Epidermal melanocyte (primary cell): Measurements from ENCODE around the gene DBNDD2.

Experiments used
- DNase-seq: peaks from one replicate; pipeline ENCODE4 v3.0.0; 2011; ENCODE audit warnings: low spot score; ENCODE audit not compliant: insufficient read length

Gene DBNDD2

DNA sequence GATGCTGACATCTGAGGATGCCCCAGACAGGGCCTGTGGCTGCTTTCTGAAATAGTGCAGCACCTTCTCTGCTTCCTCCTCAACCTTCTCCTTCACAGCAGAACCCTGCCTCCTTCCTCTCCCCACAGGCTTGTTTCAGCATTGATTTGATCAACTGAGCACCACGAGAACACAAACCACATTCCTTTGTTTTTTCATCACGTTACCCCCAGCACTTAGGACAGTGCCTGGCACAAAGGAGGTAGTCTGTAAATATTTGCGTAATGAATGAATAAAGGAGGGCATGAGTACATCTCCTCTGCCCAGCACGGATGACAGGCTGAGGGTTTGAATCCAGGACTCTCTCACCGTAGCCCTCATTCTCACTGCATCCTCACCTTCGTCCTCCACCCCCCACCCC is 40.2 kb downstream of the DBNDD2 start:
- no peak for DNase-seq

DNA sequence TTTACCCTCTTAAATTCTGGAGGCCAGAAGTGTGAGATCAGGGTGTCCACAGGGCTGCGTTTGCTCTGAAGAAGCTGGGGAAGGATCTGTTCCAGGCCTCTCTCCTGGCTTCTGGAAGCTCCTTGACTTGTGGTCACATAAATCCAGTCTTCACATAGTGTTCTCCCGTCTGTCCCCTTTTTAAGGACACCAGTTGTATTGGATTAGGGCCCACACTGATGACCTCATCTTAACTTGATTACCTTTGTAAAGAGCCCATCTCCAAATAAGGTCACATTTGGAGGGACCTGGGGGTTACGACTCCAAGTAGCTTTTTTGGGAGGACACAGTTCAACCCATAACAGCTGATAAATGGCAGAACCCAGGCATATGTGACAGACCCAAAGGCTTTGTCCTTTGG is 41.4 kb downstream of the DBNDD2 start:
- no peak for DNase-seq

DNA sequence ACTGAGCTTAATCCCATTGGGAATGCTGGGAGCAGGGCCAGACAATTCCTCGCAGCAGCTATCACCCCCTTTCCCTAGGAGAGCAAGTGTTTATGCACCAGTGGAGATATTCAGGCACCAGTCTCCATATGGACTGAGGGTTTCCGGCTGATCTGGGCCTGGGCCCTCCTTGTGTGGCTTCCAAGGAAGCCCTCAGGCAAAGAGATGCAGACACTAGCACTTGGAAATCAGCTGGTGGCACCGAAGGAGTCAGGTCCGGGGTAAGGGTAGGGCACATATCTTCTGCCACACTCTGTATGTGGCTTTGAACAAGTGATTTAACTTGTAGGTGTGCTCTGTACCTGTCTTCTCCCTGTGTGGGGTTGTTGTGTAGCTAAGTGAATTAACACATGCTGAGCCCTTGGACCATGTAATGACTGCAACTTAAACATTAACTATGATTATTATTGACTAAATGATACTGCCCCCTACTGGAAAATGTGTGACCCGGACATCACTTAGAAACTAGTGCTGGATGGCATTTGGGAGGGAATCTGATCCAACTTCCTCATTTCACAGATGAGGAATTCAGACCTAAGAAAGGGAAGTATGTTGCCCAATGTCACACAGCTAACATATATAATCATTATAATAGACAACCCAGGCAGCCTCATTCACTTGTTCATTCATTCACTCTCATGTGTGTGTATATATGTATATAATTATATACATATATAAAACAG is 42.2 kb downstream of the DBNDD2 start:
- no peak for DNase-seq

DNA sequence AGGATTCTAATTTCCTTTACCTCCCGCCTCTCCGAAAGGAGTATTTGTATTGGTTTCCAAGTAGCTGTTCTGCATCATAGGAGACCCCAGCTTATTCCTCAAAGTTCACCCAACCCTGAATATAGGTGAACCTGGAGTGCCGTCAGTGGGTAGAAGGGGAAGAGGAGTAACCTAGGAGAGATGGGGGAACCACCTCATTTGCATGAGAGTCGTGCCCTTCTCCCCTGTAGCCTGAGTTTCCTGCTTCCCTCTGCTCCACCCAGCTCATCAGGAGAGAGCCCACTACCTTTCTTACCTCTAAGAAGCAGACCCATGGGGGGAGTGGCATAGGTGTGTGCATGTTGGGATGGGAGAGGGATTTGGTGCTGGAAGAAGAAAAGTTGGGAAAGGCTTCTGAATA is 44.1 kb downstream of the DBNDD2 start:
- DNase-seq: no peak

DNA sequence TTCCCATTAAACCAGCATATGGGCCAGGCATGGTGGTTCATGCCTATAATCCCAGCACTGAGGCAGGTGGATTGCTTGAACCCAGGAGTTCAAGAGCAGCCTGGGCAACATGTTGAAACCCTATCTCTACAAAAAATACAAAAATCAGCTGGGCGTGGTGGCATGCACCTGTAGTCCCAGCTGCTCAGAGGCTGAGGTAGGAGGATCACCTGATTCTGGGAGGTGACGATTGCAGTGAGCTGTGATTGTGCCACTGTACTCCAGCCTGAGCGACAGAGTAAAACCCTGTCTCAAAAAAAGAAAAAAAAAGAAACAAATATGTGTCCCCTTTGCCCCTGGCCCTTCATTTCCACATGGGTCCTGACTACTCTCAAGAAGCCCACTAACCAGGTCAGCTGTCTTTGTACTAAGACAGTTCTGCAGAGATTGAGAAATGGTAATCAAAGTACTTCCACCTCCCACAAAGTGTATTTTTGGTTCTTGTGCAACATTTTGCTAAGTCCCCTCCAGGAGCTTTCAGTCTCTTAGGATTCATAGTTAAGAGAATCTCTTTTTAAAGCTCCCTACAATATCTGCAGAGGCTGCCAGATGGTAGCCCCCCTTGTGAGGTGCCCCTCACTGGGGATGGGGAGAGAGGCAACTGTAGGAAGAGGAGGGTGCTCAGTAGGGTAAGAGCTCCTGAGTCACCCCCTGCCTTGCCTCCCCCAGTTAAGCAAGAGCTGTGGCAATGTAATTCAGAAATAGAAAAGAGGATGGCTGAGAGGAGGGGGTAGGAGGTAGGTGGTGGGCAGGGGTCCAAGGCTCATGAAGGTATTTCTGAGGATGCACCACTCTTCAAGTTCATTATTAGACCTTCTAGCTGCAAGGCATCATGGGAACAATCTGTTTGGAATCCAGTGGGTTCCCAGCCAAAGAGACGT is 44.9 kb downstream of the DBNDD2 start:
- DNase-seq: no peak

DNA sequence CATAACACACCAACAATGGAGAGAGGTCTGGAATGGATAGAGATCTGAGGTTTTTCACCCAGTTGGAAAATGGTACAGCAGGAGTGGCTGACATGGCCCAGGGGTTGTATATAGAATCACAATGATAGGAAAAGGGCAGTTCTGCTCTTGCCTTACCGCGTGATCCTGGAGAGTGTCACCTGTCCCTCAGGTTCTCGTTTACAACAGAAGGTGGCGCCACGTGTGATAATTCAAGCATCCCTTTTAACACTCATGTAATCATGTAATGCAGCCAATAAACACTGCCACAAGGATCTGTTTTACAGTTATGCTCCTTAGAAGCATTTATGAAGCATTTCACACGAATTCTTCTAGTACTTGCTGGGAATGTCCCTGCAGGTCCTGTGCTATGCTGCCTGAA is 48.5 kb downstream of the DBNDD2 start:
- no peak for DNase-seq

DNA sequence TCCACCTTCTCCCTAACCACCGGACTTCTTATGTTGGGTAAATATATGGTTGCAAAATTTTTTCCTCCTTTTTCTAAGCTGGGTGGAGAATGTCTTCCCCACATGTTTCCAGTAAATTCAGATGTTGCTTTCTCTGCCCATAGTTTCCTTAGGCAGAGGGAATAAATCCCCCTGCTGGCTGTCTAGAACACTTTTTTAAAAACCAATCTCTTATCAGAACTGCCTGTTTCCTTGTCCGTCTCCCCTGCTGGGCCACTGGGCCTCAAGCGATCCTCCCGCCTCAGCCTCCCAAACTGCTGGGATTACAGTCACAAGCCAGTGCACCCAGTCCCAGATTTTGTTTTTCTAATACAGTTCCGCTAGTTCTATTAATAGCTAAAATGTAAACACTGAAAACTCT is 51.5 kb downstream of the DBNDD2 start:
- DNase-seq: no peak
